SK-N-SH (cell line): ENCODE results near the gene NRCAM. TPM values are rescaled to one million over a fixed set of nuclear protein-coding genes. Genes with fewer than 3 reads are reported as not detected.

Experiments used
- CTCF ChIA-PET: fragments of 300-600, 350-600 bp; formaldehyde crosslinking; extraction: SDS; loops from one replicate; lab custom pipeline; 2021; lab: Yijun Ruan, JAX
- POLR2A ChIA-PET: fragments of 350-600 bp; sonication (Branson Sonifier 250); formaldehyde crosslinking; extraction: SDS; loops from one replicate; lab custom pipeline; 2020; ENCODE audit warnings: antibody characterized with exemption, inconsistent platforms; lab: Yijun Ruan, JAX
- DNase-seq: peaks from one replicate; pipeline ENCODE4 v3.0.0; 2012
- H2AFZ ChIP-seq: fragments of 200-600 bp; sonication (generic); 2 replicates; pipeline ENCODE4 v1.8.1; 2016; ENCODE audit warnings: antibody characterized with exemption, mild to moderate bottlenecking, low read depth
- H3F3A ChIP-seq: fragments of 200-600 bp; sonication (generic); replicated peaks from 2 replicates; pipeline ENCODE3; 2016; ENCODE audit warnings: antibody characterized with exemption, mild to moderate bottlenecking; ENCODE audit not compliant: insufficient read depth
- H3K27ac ChIP-seq, 2 experiments: fragments of 200-500 bp in 1 of 2; fragments of 200-600 bp in 1 of 2; sonication (Bioruptor generic) in 1 of 2; sonication (generic), shearing (Covaris generic) in 1 of 2; 2 replicates each; pipeline versions ENCODE4 v1.5.1 to v1.6.1; 2014 to 2016; ENCODE audit warnings: low read depth in 2 of 2, inconsistent platforms in 1 of 2, low read length in 1 of 2, mild to moderate bottlenecking in 1 of 2, mixed read lengths in 1 of 2
- H3K27me3 ChIP-seq: fragments of 200-600 bp; sonication (generic), shearing (Covaris generic); 2 replicates; pipeline ENCODE4 v1.6.1; 2016; ENCODE audit warnings: mixed run types; ENCODE audit not compliant: insufficient read depth
- H3K36me3 ChIP-seq, 2 experiments: fragments of 200-500 bp in 1 of 2; fragments of 200-600 bp in 1 of 2; sonication (Bioruptor generic) in 1 of 2; sonication (generic) in 1 of 2; replicated peaks in 1 of 2; 2 replicates each; pipeline versions ENCODE3 to v1.5.1; 2014 to 2016; ENCODE audit warnings: low read length in 1 of 2, mild to moderate bottlenecking in 1 of 2; ENCODE audit not compliant: insufficient read depth in 2 of 2, control insufficient read depth in 1 of 2
- H3K4me1 ChIP-seq, 2 experiments: fragments of 200-500 bp in 1 of 2; fragments of 200-600 bp in 1 of 2; sonication (Bioruptor generic) in 1 of 2; sonication (generic), shearing (Covaris generic) in 1 of 2; 2 replicates each; pipeline versions ENCODE4 v1.5.1 to v1.6.1; 2014 to 2016; ENCODE audit warnings: low read depth in 1 of 2, low read length in 1 of 2, mixed run types in 1 of 2; ENCODE audit not compliant: insufficient read depth in 2 of 2, control insufficient read depth in 1 of 2
- H3K4me2 ChIP-seq: fragments of 200-600 bp; sonication (generic), shearing (Covaris generic); 2 replicates; pipeline ENCODE4 v1.6.1; 2017; ENCODE audit warnings: mixed run types
- H3K4me3 ChIP-seq, 2 experiments: fragments of 200-500 bp in 1 of 2; fragments of 200-600 bp in 1 of 2; sonication (Bioruptor generic) in 1 of 2; sonication (generic), shearing (Covaris generic) in 1 of 2; 2 replicates each; pipeline versions ENCODE4 v1.5.1 to v1.8.1; 2014 to 2016; ENCODE audit warnings: low read depth in 2 of 2, inconsistent platforms in 1 of 2, low read length in 1 of 2, mild to moderate bottlenecking in 1 of 2, mixed read lengths in 1 of 2, moderate library complexity in 1 of 2
- H3K79me2 ChIP-seq: fragments of 200-600 bp; sonication (generic); 2 replicates; pipeline ENCODE4 v1.8.1; 2017; ENCODE audit warnings: mild to moderate bottlenecking; ENCODE audit not compliant: insufficient read depth
- H3K9ac ChIP-seq: fragments of 200-600 bp; sonication (generic); 2 replicates; pipeline ENCODE4 v1.6.1; 2017; ENCODE audit warnings: mixed run types
- H3K9me2 ChIP-seq: fragments of 200-600 bp; sonication (generic); 2 replicates; pipeline ENCODE4 v1.6.1; 2017; ENCODE audit warnings: mixed run types
- H3K9me3 ChIP-seq: fragments of 200-600 bp; sonication (generic); 2 replicates; pipeline ENCODE4 v1.6.1; 2017; ENCODE audit warnings: mixed run types, mild to moderate bottlenecking, moderate library complexity
- H4K20me1 ChIP-seq: fragments of 200-600 bp; sonication (generic); 2 replicates; pipeline ENCODE4 v1.6.1; 2017; ENCODE audit warnings: mild to moderate bottlenecking, mixed run types; ENCODE audit not compliant: insufficient read depth
- CTCF ChIP-seq: fragments of 200-600 bp; sonication (generic); IDR thresholded peaks from 2 replicates; pipeline ENCODE4 v1.6.1; 2017; ENCODE audit warnings: antibody characterized with exemption, mild to moderate bottlenecking, moderate library complexity
- EP300 ChIP-seq, 2 experiments: IDR thresholded peaks; 2 replicates each; pipeline versions ENCODE4 v1.4.0 to v1.6.1; 2012; ENCODE audit warnings: borderline replicate concordance in 1 of 2, low read depth in 1 of 2, low read length in 1 of 2
- FOSL2 ChIP-seq: IDR thresholded peaks from 2 replicates; pipeline ENCODE4 v1.4.0; 2012; ENCODE audit warnings: low read depth, mild to moderate bottlenecking, moderate library complexity, borderline replicate concordance
- FOXJ3 ChIP-seq: sonication (generic); formaldehyde crosslinking; IDR thresholded peaks from 2 replicates; pipeline ENCODE4 v1.5.1; 2020; ENCODE audit warnings: mild to moderate bottlenecking, missing genetic modification reagents
- GABPA ChIP-seq: IDR thresholded peaks from 2 replicates; pipeline ENCODE4 v1.4.0; 2012; ENCODE audit warnings: low read depth, mild to moderate bottlenecking
- IRF3 ChIP-seq: fragments of 150-350 bp; IDR thresholded peaks from 2 replicates; pipeline ENCODE4 v1.6.1; 2016; ENCODE audit warnings: mild to moderate bottlenecking, low read depth, low read length
- MAX ChIP-seq: IDR thresholded peaks from 2 replicates; pipeline ENCODE4 v1.4.0; 2012; ENCODE audit warnings: low read depth
- MXI1 ChIP-seq: IDR thresholded peaks from 2 replicates; pipeline ENCODE4 v1.6.1; 2012; ENCODE audit warnings: mild to moderate bottlenecking, low read depth, low read length, improper control_type of control experiment
- NFIC ChIP-seq: IDR thresholded peaks from 2 replicates; pipeline ENCODE4 v1.4.0; 2012; ENCODE audit warnings: borderline replicate concordance
- PBX3 ChIP-seq: IDR thresholded peaks from 2 replicates; pipeline ENCODE4; 2012
- RAD21 ChIP-seq: IDR thresholded peaks from 2 replicates; pipeline ENCODE4 v1.6.1; 2012; ENCODE audit warnings: mild to moderate bottlenecking, low read length
- RCOR1 ChIP-seq: fragments of 150-350 bp; IDR thresholded peaks from 2 replicates; pipeline ENCODE4 v1.6.1; 2017; ENCODE audit warnings: antibody characterized with exemption, low read length
- REST ChIP-seq: IDR thresholded peaks from 2 replicates; pipeline ENCODE4 v1.6.1; 2012; ENCODE audit warnings: mild to moderate bottlenecking, low read depth, low read length, moderate library complexity
- RFX5 ChIP-seq: IDR thresholded peaks from 2 replicates; pipeline ENCODE4 v1.6.1; 2012; ENCODE audit warnings: mild to moderate bottlenecking, improper control_type of control experiment, low read length
- SIN3A ChIP-seq: IDR thresholded peaks from 2 replicates; pipeline ENCODE4 v1.6.1; 2012; ENCODE audit warnings: low read depth, mild to moderate bottlenecking, low read length, moderate library complexity, borderline replicate concordance
- TCF12 ChIP-seq: IDR thresholded peaks from 2 replicates; pipeline ENCODE4 v1.4.0; 2012
- TEAD4 ChIP-seq: IDR thresholded peaks from 2 replicates; pipeline ENCODE4 v1.4.0; 2012; ENCODE audit warnings: mild to moderate bottlenecking, borderline replicate concordance; ENCODE audit not compliant: insufficient read depth
- YY1 ChIP-seq: IDR thresholded peaks from 2 replicates; pipeline ENCODE4 v1.4.0; 2012; ENCODE audit warnings: low read depth, mild to moderate bottlenecking
- ZBTB33 ChIP-seq: IDR thresholded peaks from 2 replicates; pipeline ENCODE4 v1.4.0; 2012; ENCODE audit warnings: low read depth, borderline replicate concordance
- WGBS: methylation state at CpG from one replicate; pipeline ENCODE4 v1.1.6; 2017; ENCODE audit warnings: low lambda C conversion rate; 5-methylcytosine and 5-hydroxymethylcytosine counted together
- polyA plus RNA-seq, 3 experiments: library from polyadenylated mRNA; depleted of rRNA; stranded (reverse); fragments of >200 nt; gene quantifications; 2 replicates each; pipeline ENCODE4 v1.2.3, GENCODE V29; 2012

Gene NRCAM
- polyA plus RNA-seq, 1 of the 3 experiments (the other 2 are of a cell fraction) = 1.1 TPM

GRCh38 chr7:108147031-108147563 lies 309.1 kb downstream of the NRCAM start:
- POLR2A ChIA-PET = interaction anchor here (2.0 kb wide), 1 partner anchor 145 kb away, joined by 9 read pairs; the partner anchor contains the start of gene LAMB1
- 86% methylated on average over 6 of the region's 6 CpGs for WGBS
- Histone ChIP-seq H3K9me2 (no peaks in the 10 kb centered on the region), H3K9me3 (no peaks in the 10 kb centered on the region), H3K36me3 (peaks cover 0 to 18% of the 10 kb centered on the region in 2 experiments), H3K27ac (no peak overlapping the region), H3K4me1 (peaks cover 0 to 6% of the 10 kb centered on the region in 2 experiments; a peak in 1 of 4 replicates), H3K4me2 (no peak overlapping the region), H4K20me1 (no peaks in the 10 kb centered on the region), H3K79me2 (no peaks in the 10 kb centered on the region), H3K9ac (no peak overlapping the region), H3F3A (no peaks in the 10 kb centered on the region), H3K27me3 (no peaks in the 10 kb centered on the region), H2AFZ (no peak overlapping the region), H3K4me3 (no peak overlapping the region)
- CTCF ChIA-PET = interaction anchor here (0.6 to 3.4 kb wide), 24 partner anchors 10 to 553 kb away, joined by 3 to 90 read pairs (median 12); partner anchors contain the start of gene LAMB4
- TF ChIP-seq RCOR1 (no peak), FOSL2 (no peak), GABPA (no peak), EP300 (IDR thresholded peaks at IDR 0.05; ENCODE audit: borderline replicate concordance in 1 of 2, low read depth in 1 of 2, low read length in 1 of 2) (no peak), PBX3 (no peak), RAD21 (no peak), CTCF (no peak), YY1 (no peak), REST (no peak), MXI1 (no peak), TEAD4 (no peak), FOXJ3 (CRISPR knock-in tag) (no peak), TCF12 (no peak), NFIC (no peak), ZBTB33 (no peak), RFX5 (no peak), SIN3A (no peak), MAX (no peak), IRF3 (no peak)
- no peak for DNase-seq
